Heart right ventricle (tissue), 16 donors: ENCODE measurements around the gene GTF3C2. TPM values are rescaled to one million over a fixed set of nuclear protein-coding genes. Genes with fewer than 3 reads are reported as not detected.

Source experiments
- ATAC-seq, 8 donors: fragments of 200-7000 bp; cut with Tn5 transposase; one replicate each; pipeline ENCODE4 v1.9.1; 2020; ENCODE audit warnings: mild to moderate bottlenecking in 8 of 8, moderate library complexity in 8 of 8, moderate number of reproducible peaks in 1 of 8
- DNase-seq, 2 donors: peaks; one replicate each; pipeline ENCODE4 v3.0.0-alpha.2; 2020
- H3K27ac ChIP-seq, 10 donors: fragments of 200-600 bp; sonication (generic) in 2 of 10; one replicate each; pipeline versions ENCODE4 v1.5.0 to v1.8.0; 2020 to 2022; ENCODE audit warnings: mild to moderate bottlenecking in 3 of 10
- H3K27me3 ChIP-seq, 7 donors: fragments of 200-600 bp; one replicate each; pipeline ENCODE4 v1.8.0; 2021 to 2022; ENCODE audit warnings: mild to moderate bottlenecking in 2 of 7
- H3K36me3 ChIP-seq, 9 donors: fragments of 200-600 bp; sonication (generic) in 1 of 9; one replicate each; pipeline versions ENCODE4 v1.5.0 to v1.8.0; 2020 to 2022; ENCODE audit warnings: mild to moderate bottlenecking in 2 of 9
- H3K4me1 ChIP-seq, 9 donors: fragments of 200-600 bp; sonication (generic) in 1 of 9; one replicate each; pipeline versions ENCODE4 v1.5.0 to v1.8.0; 2020 to 2022; ENCODE audit warnings: mild to moderate bottlenecking in 4 of 9
- H3K4me3 ChIP-seq, 10 donors: fragments of 200-600 bp; sonication (generic) in 2 of 10; one replicate each; pipeline versions ENCODE4 v1.5.0 to v1.8.0; 2020 to 2022; ENCODE audit warnings: mild to moderate bottlenecking in 7 of 10, moderate library complexity in 2 of 10
- H3K9me3 ChIP-seq, 11 donors: fragments of 200-600 bp in 10 of 11; sonication (generic) in 2 of 11; one replicate each; pipeline versions ENCODE4 v1.5.0 to v1.8.0; 2013 to 2022; ENCODE audit warnings: mild to moderate bottlenecking in 2 of 11, control low read depth in 1 of 11, moderate library complexity in 1 of 11
- WGBS, 2 donors: extraction: QIAGEN DNeasy Blood & Tissue Kit; methylation state at CpG; one replicate each; pipeline ENCODE4 v1.1.7; 2013; ENCODE audit warnings: inconsistent platforms in 1 of 2; 5-methylcytosine and 5-hydroxymethylcytosine counted together
- intact Hi-C, 10 donors: fragments of 100-400 bp; cut with DNase I; formaldehyde crosslinking; loops; one replicate each; pipeline versions ENCODE4 v1.11.1 to v1.14.2; 2022
- polyA plus RNA-seq, 2 donors: library from polyadenylated mRNA; stranded (reverse); fragments of 200-250 nt; gene quantifications; one replicate each; pipeline ENCODE4 v1.2.3, GENCODE V29; 2013
- total RNA-seq, 10 donors: library from RNA; stranded (reverse); fragmentation: NEBNext Ultra II Directional in 3 of 10; extraction: Animal tissue kit (Norgen Biotek cat#: 25700) in 3 of 10; gene quantifications; one replicate each; pipeline versions ENCODE4 v1.2.1 to v1.2.4, GENCODE V29; 2021 to 2023
- TF ChIP-seq, protein P1 (sequence below), 9 donors: fragments of 200-600 bp; sonication (generic) in 2 of 9; IDR thresholded peaks; one replicate each; pipeline versions ENCODE4 v1.5.0 to v1.8.0; 2021 to 2022; ENCODE audit warnings: antibody characterized with exemption in 9 of 9, mild to moderate bottlenecking in 5 of 9, moderate library complexity in 1 of 9
- donor health status: Arrhythmogenic right ventricular cardiomyopathy.
- donor health status: ischemic (EF 13 %, LVEDD 7.1; RV severe dilation, severe dysfunction).
- donor health status: healthy with polysubstance abuse.
- donor health status: DM: no; HTN: yes; CAD: no.
- donor health status: DM: no; HTN: no; CAD: no.
- donor health status: ischemic (EF 25% LVEDD 6.9; RV normal size, moderate dysfunction).
- donor health status: ischemic (EF 25% LVEDD 5.7; RV mildly dilated, moderate dysfunction).
- donor health status: healthy.
- donor health status: DM: yes; HTN: yes; CAD: no.
- donor health status: Ischemic cardiomyopathy.
- donor health status: ischemic (EF 35%, LVEDD 5.7; RV mildly dilated, moderate dysfunction).
- donor health status: nonischemic (EF 11% LVEDD 7.7; RV severe dilation, severe dysfunction).
- donor health status: DM: yes; HTN: yes; CAD: no.
- donor health status: PGD.
- donor health status: ischemic (EF 29% LVEDD 5.4; RV normal size, mild dysfunction).
- donor health status: nonischemic (EF 23%, LVEDD 6.1; RV moderate dilation, normal function).

The GTF3C2 gene
- total and polyA plus RNA-seq, 12 donors, result 17.6 to 30.3 (median 23.6) TPM

DNA sequence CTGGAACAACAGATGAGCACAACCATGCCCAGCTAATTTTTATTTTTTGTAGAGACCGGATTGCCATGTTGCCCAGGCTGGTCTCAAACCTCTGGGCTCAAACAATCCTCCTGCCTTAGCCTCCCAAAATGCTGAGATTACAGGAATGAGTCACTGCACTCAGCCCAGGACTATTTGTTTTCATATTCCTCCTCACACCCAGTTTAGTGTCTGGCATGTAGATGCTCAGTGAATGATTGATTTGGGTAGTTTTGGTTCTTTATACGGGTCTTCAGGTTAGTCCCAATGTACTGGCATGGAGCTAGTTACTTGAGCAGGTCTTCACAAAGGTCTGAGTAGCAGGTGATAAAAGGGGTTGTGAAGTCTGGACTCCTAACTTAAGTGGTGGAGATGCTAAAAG, 7.4 kb upstream of the GTF3C2 start:
- peaks cover 0 to 64% (median 46%) of the 10 kb centered on the region in 9 donors for H3K36me3 ChIP-seq
- intact Hi-C loops, result loop anchor here in 1 of 10 donors (10.0 kb wide), 1 partner anchor 149 kb away; the partner anchor contains the start of genes ATRAID, CAD and SLC5A6
- ATAC-seq (no peak), DNase-seq (no peak)
- TF ChIP-seq, protein P1, sequence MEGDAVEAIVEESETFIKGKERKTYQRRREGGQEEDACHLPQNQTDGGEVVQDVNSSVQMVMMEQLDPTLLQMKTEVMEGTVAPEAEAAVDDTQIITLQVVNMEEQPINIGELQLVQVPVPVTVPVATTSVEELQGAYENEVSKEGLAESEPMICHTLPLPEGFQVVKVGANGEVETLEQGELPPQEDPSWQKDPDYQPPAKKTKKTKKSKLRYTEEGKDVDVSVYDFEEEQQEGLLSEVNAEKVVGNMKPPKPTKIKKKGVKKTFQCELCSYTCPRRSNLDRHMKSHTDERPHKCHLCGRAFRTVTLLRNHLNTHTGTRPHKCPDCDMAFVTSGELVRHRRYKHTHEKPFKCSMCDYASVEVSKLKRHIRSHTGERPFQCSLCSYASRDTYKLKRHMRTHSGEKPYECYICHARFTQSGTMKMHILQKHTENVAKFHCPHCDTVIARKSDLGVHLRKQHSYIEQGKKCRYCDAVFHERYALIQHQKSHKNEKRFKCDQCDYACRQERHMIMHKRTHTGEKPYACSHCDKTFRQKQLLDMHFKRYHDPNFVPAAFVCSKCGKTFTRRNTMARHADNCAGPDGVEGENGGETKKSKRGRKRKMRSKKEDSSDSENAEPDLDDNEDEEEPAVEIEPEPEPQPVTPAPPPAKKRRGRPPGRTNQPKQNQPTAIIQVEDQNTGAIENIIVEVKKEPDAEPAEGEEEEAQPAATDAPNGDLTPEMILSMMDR (IDR thresholded peaks at IDR 0.05), result no peak
- H3K4me1 ChIP-seq, result peaks cover under 1 to 7% (median 4%) of the 10 kb centered on the region in 9 donors
- no peak overlapping the region for H3K4me3 ChIP-seq
- 85 to 94% methylated on average over 2 of the region's 2 CpGs for WGBS, 2 donors
- H3K27ac ChIP-seq, result no peak overlapping the region
- no peaks in the 10 kb centered on the region for H3K27me3 ChIP-seq
- no peaks in the 10 kb centered on the region for H3K9me3 ChIP-seq

DNA sequence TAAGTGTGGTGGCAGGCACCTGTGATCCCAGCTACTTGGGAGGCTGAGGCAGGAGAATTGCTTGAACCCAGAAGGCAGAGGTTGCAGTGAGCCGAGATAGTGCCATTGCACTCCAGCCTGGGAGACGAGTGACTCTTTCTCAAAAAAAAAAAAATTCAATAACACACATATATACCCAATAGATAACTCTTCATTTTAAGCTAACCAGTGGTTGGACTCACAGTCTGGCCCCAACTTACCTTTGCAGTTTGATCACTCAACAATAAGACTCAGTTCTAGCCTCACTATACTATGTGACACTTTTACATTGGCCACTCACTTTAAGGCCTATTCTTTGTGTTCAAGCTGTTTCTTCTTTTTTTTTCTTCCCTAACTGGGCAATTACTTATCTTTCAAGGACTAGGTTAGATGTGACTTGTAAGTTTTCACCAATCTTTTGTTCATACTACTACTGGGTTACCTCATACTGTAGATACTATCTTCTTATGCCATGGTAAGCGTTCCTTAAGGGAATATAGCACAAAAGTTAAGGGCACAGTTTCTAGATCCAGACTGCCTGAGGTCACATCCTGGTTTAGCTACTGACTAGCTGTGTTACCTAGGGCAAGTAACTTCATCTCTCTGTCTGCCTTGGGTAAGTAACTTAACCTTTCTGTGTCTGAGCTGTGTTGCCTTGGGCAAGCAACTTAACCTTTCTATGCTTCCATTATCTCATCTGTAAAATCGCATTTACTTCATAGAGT, 6.3 kb upstream of the GTF3C2 start:
- no peaks in the 10 kb centered on the region for H3K9me3 ChIP-seq
- TF ChIP-seq, protein P1 (IDR thresholded peaks at IDR 0.05), result no peak
- H3K4me3 ChIP-seq, result no peak overlapping the region
- H3K4me1 ChIP-seq, result peaks cover 0 to 7% (median 6%) of the 10 kb centered on the region in 9 donors
- DNase-seq, result no peak
- no peak for ATAC-seq
- no peaks in the 10 kb centered on the region for H3K27me3 ChIP-seq
- no peak overlapping the region for H3K27ac ChIP-seq
- H3K36me3 ChIP-seq, result peaks cover 0 to 53% (median 38%) of the 10 kb centered on the region in 9 donors
- 90 to 95% methylated on average over 4 of the region's 4 CpGs for WGBS, 2 donors
- intact Hi-C loops, result loop anchor here in 1 of 10 donors (10.0 kb wide), 1 partner anchor 148 kb away; the partner anchor contains the start of genes ATRAID, CAD and SLC5A6

DNA sequence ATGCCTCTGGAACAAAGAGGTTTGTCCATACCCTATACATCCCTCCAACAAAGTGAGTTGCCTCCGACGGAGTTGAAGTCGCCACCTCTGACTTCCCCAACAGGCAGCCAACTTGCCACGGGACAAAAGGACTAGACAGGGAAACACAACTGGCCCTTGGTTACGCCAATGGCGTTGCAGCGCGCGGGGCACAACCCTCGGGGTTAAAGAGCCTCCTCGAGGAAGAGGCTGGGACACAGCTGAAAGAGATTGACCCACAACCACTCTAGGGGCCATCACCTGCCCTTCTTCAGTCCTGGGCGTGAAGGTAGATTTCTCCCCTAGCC, 545 bp downstream of the GTF3C2 start:
- Histone ChIP-seq H3K27ac (peak overlapping the region; percentile 83 to 97 (median 90)), H3K4me1 (peaks cover 0 to 47% (median 37%) of the 10 kb centered on the region in 9 donors), H3K9me3 (no peaks in the 10 kb centered on the region), H3K4me3 (peak overlapping the region; percentile 68 to 98 (median 85)), H3K27me3 (no peaks in the 10 kb centered on the region), H3K36me3 (peaks cover 0 to 6% (median 0%) of the 10 kb centered on the region in 9 donors)
- ATAC-seq, result peak in 6 of 8 donors; percentile 5 to 24 (median 12)
- TF ChIP-seq, protein P1 (IDR thresholded peaks at IDR 0.05), result no peak
- intact Hi-C loops, result loop anchor here in 5 of 10 donors (2.0 to 10.0 kb wide), 5 partner anchors 15 to 144 kb away; partner anchors contain the start of genes MPV17 (in 4 of the 5), ATRAID (in 2 of the 5), EIF2B4 (in 2 of the 5) and SLC5A6 (in 2 of the 5)
- DNase-seq, result peak in 1 of 2 donors; percentile 30
- 0 to 1% methylated on average over 12 of the region's 12 CpGs for WGBS, 2 donors

DNA sequence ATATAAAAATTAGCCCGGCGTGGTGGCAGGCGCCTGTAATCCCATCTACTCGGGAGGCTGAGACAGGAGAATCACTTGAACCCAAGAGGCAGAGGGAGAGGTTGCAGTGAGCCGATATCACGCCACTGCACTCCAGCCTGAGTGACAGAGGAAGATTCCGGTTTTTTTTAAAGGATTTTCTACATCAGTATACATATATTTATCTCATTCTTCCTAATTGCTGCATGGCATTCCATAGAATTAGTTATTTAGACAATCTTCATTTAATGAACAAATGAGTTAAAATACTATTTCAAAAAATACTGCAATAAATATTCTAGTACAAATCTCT, 2.0 kb downstream of the GTF3C2 start:
- peaks cover 0 to 12% (median 0%) of the 10 kb centered on the region in 9 donors for H3K36me3 ChIP-seq
- intact Hi-C loops, result loop anchor here in 2 of 10 donors (5.0 to 10.0 kb wide), 2 partner anchors 140 to 222 kb away; partner anchors contain the start of genes ATRAID (in 1 of the 2), CAD (in 1 of the 2), PREB (in 1 of the 2) and SLC5A6 (in 1 of the 2)
- no peak for ATAC-seq
- no peak overlapping the region for H3K4me3 ChIP-seq
- no peaks in the 10 kb centered on the region for H3K9me3 ChIP-seq
- no peaks in the 10 kb centered on the region for H3K27me3 ChIP-seq
- H3K4me1 ChIP-seq, result peaks cover 0 to 47% (median 37%) of the 10 kb centered on the region in 9 donors
- no peak overlapping the region for H3K27ac ChIP-seq
- TF ChIP-seq, protein P1 (IDR thresholded peaks at IDR 0.05), result no peak
- WGBS, 2 donors, result 93 to 95% methylated on average over 7 of the region's 7 CpGs
- no peak for DNase-seq
